A549 (cell line): Measurements from ENCODE around the gene PPARA. TPM values are rescaled to one million over a fixed set of nuclear protein-coding genes. Genes with fewer than 3 reads are reported as not detected.

Experiments used
- ATAC-seq, 2 experiments: fragments of 200-7000 bp in 1 of 2; fragments of >200 bp in 1 of 2; cut with Nextera tagmentation in 1 of 2; cut with Tn5 transposase in 1 of 2; 3 replicates each; pipeline versions ENCODE4 v1.8.0 to v1.9.1; 2018 to 2020; ENCODE audit warnings: mild to moderate bottlenecking in 1 of 2, moderate library complexity in 1 of 2
- CTCF ChIA-PET: fragments of 300-600 bp; sonication (Branson Sonifier 250); formaldehyde crosslinking; extraction: SDS; loops from one replicate; lab custom pipeline; 2021; ENCODE audit warnings: antibody characterized with exemption, inconsistent platforms; lab: Yijun Ruan, JAX
- POLR2A ChIA-PET: fragments of 350-600 bp; formaldehyde crosslinking; extraction: SDS; loops from one replicate; lab custom pipeline; 2021; ENCODE audit warnings: antibody characterized with exemption, inconsistent platforms; lab: Yijun Ruan, JAX
- DNase-seq, 2 experiments: peaks; one replicate each; pipeline versions ENCODE4 v3.0.0 to v3.0.0-alpha.2; 2011 to 2016; ENCODE audit warnings: low read depth in 1 of 2, low spot score in 1 of 2
- FAIRE-seq: peaks from 2 replicates; lab custom pipeline; 2011; peaks lifted over from hg19 to GRCh38; lab: Jason Lieb, UNC
- H3K27ac ChIP-seq, 2 experiments: fragments of >200 bp; sonication (Bioruptor Twin); formaldehyde crosslinking; 3 replicates each; pipeline ENCODE4 v1.5.1; 2016 to 2017
- H3K4me1 ChIP-seq: fragments of >200 bp; sonication (Bioruptor Twin); formaldehyde crosslinking; 3 replicates; pipeline ENCODE4 v1.6.1; 2016
- H3K4me2 ChIP-seq: fragments of >200 bp; sonication (Bioruptor Twin); formaldehyde crosslinking; 3 replicates; pipeline ENCODE4 v1.6.1; 2016
- H3K4me3 ChIP-seq: fragments of >200 bp; sonication (Bioruptor Twin); formaldehyde crosslinking; 3 replicates; pipeline ENCODE4 v1.5.1; 2016
- H3K9me3 ChIP-seq: fragments of >200 bp; sonication (Bioruptor Twin); formaldehyde crosslinking; 3 replicates; pipeline ENCODE4 v1.6.1; 2016
- BHLHE40 ChIP-seq: IDR thresholded peaks from 2 replicates; pipeline ENCODE4 v1.6.1; 2012; ENCODE audit warnings: low read depth, low read length, inconsistent platforms
- CBX8 ChIP-seq: fragments of 200-600 bp; sonication (generic); IDR thresholded peaks from 2 replicates; pipeline ENCODE4 v1.6.1; 2016
- CHD4 ChIP-seq: fragments of 200-600 bp; sonication (generic); IDR thresholded peaks from 2 replicates; pipeline ENCODE4 v1.6.1; 2016; ENCODE audit warnings: antibody characterized with exemption, mild to moderate bottlenecking, borderline replicate concordance
- FOSB ChIP-seq: fragments of 250-450 bp; sonication (Bioruptor Pico); IDR thresholded peaks from 2 replicates; pipeline ENCODE4 v1.5.0; 2020; ENCODE audit warnings: mild to moderate bottlenecking, moderate library complexity
- FOSL2 ChIP-seq, 2 experiments: fragments of 450-650 bp in 1 of 2; fragments of >200 bp in 1 of 2; sonication (Bioruptor Twin) in 1 of 2; formaldehyde crosslinking; IDR thresholded peaks; 2 replicates each; pipeline versions ENCODE4 v1.5.0 to v1.6.1; 2016 to 2020; ENCODE audit warnings: mild to moderate bottlenecking in 1 of 2, moderate library complexity in 1 of 2
- GATA3 ChIP-seq: IDR thresholded peaks from 2 replicates; pipeline ENCODE4 v1.6.1; 2012; ENCODE audit warnings: borderline replicate concordance
- HEYL ChIP-seq: fragments of 250-450 bp; sonication (Bioruptor Pico); IDR thresholded peaks from 2 replicates; pipeline ENCODE4 v1.8.0; 2021; ENCODE audit warnings: mild to moderate bottlenecking, moderate library complexity
- JUNB ChIP-seq: fragments of >200 bp; sonication (Bioruptor Twin); formaldehyde crosslinking; IDR thresholded peaks from 2 replicates; pipeline ENCODE4 v1.6.1; 2016
- MAFK ChIP-seq: fragments of 450-650 bp; IDR thresholded peaks from 2 replicates; pipeline ENCODE4 v1.6.1; 2014; ENCODE audit not compliant: partially characterized antibody
- MAZ ChIP-seq: fragments of 150-350 bp; IDR thresholded peaks from 2 replicates; pipeline ENCODE4 v1.6.1; 2014; ENCODE audit warnings: antibody characterized with exemption, low read depth, low read length, borderline replicate concordance
- MYC ChIP-seq: IDR thresholded peaks from 2 replicates; pipeline ENCODE4 v1.6.1; 2012; ENCODE audit warnings: mild to moderate bottlenecking, inconsistent platforms, low read length, improper control_type of control experiment, borderline replicate concordance
- POLR2AphosphoS2 ChIP-seq: conservative IDR thresholded peaks from 2 replicates; pipeline ENCODE4 v1.6.1; 2012; ENCODE audit warnings: low read length, improper control_type of control experiment, inconsistent platforms
- RAD21 ChIP-seq, 2 experiments: fragments of >200 bp in 1 of 2; sonication (Bioruptor Twin) in 1 of 2; formaldehyde crosslinking in 1 of 2; IDR thresholded peaks in 1 of 2; conservative IDR thresholded peaks in 1 of 2; 2 replicates in 1 of 2; 3 replicates in 1 of 2; pipeline ENCODE4 v1.6.1; 2012 to 2018; ENCODE audit warnings: inconsistent platforms in 1 of 2
- RCOR1 ChIP-seq: fragments of 150-350 bp; IDR thresholded peaks from 2 replicates; pipeline ENCODE4 v1.6.1; 2014; ENCODE audit warnings: antibody characterized with exemption, low read length, low read depth
- SMC3 ChIP-seq: fragments of >200 bp; sonication (Bioruptor Twin); formaldehyde crosslinking; IDR thresholded peaks from 3 replicates; pipeline ENCODE4 v1.6.1; 2018; ENCODE audit warnings: inconsistent platforms
- TP53 ChIP-seq: fragments of 250-450 bp; sonication (Bioruptor Pico); IDR thresholded peaks from 2 replicates; pipeline ENCODE4 v1.5.0; 2021; ENCODE audit warnings: mild to moderate bottlenecking, moderate library complexity
- ZFP36 ChIP-seq: fragments of 450-650 bp; IDR thresholded peaks from 2 replicates; pipeline ENCODE4 v1.6.1; 2014; ENCODE audit warnings: borderline replicate concordance; ENCODE audit not compliant: partially characterized antibody
- ZSCAN20 ChIP-seq: fragments of 250-450 bp; sonication (Bioruptor Pico); IDR thresholded peaks from 2 replicates; pipeline ENCODE4 v1.8.0; 2022; ENCODE audit warnings: mild to moderate bottlenecking, moderate library complexity
- WGBS: methylation state at CpG from one replicate; pipeline ENCODE4 v1.1.6; 2017; ENCODE audit errors: missing lambda C conversion rate; 5-methylcytosine and 5-hydroxymethylcytosine counted together
- polyA plus RNA-seq, 4 experiments: library from polyadenylated mRNA; depleted of rRNA in 3 of 4; stranded (reverse); fragments of >200 nt; fragmentation: RNase III in 1 of 4; extraction: RNeasy Plus Mini Kit Qiagen cat#74134 plus additional on column Dnase treatment in 1 of 4; gene quantifications; 2 replicates in 3 of 4; 3 replicates in 1 of 4; pipeline ENCODE4 v1.2.3, GENCODE V29; 2011 to 2017
- TF ChIP-seq, protein P1 (sequence below): fragments of >200 bp; sonication (Bioruptor Twin); formaldehyde crosslinking; IDR thresholded peaks from 3 replicates; pipeline ENCODE4 v1.5.1; 2016
- TF ChIP-seq, protein P2 (sequence below): IDR thresholded peaks from 2 replicates; pipeline ENCODE4 v1.6.1; 2012
- TF ChIP-seq, protein P3 (sequence below): IDR thresholded peaks from 2 replicates; pipeline ENCODE4 v1.6.1; 2012

Gene PPARA
- polyA plus RNA-seq, 2 of the 4 experiments (the other 2 are of a cell fraction), result 2.6 to 2.8 TPM

DNA sequence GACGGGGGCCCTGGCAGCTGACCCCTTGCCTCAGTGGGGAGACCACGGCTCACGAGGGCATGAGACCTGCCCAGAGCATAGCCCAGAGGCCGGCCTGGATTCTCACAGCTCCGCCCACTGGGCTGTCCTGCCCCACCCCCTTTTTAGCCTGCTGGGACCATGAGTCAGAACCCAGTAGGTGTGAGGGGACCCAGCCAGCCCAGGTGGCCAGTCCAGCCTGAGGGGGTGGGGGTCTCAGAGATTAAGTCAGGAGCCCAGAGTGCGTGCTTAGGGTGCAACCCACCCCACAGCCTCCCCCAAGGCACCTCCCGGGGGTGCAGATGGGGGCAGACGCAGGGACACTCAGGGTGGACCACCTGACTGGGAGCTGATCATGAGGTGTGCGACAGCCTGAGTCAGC is 40.1 kb upstream of the PPARA start:
- FAIRE-seq (no peak), ATAC-seq (peak in 1 of 2 experiments; percentile 42; a peak in 3 of 6 replicates), DNase-seq (no peak)
- Histone ChIP-seq H3K4me2 (peak overlapping the region; percentile 81), H3K4me1 (peaks cover 99% of the 10 kb centered on the region), H3K4me3 (no peak overlapping the region), H3K9me3 (no peaks in the 10 kb centered on the region), H3K27ac (peak overlapping the region; percentile 93 to 98; a peak in 5 of 6 replicates)
- no peak for TF ChIP-seq BHLHE40
- TF ChIP-seq CBX8, result no peak
- no peak for TF ChIP-seq JUNB
- TF ChIP-seq FOSL2 (IDR thresholded peaks at IDR 0.05), result no peak
- TF ChIP-seq FOSL2 (CRISPR knock-in tag; IDR thresholded peaks at IDR 0.05), result peak; percentile 52
- WGBS, result 33% methylated on average over 3 of the region's 9 CpGs
- CTCF ChIA-PET, result interaction anchor here (2.0 to 3.4 kb wide), 2 partner anchors 97 to 104 kb away, joined by 6 to 23 read pairs; no protein-coding TSS in a partner anchor
- POLR2A ChIA-PET, result no interaction called here

DNA sequence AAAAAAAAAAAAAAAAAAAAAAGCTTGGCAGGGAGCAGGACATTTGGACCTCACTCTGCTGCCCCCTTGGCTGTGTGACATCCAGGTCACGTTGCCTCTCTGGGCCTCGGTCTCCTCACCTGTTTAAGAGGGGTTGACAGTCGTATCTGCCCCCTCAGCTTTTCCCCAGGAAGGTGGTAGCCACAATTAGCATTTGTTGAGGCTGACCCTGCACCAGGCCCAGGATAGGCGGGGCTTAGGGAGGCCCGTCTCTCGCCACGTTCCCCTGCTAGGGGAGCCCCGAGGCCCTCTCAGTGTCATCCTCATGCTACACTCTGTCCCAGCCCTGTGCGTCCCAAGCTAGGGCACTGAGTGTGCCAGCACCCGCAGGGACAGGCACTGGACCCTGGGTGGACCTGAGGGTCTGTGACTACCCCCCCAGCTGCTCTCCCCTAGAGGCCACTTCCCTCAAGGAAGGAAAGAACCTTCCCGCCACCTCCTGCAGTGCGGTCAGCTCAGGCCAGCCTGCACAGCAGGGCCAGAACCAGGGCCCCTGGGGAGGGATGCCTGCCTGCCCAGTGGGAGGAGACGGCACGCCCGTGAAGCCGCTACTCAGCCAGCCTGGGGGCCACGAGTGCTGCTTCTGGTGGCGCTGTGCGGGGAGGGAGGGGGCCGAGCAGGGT is 38.5 kb upstream of the PPARA start:
- peak overlapping the region; percentile 28 to 62; a peak in 5 of 6 replicates for H3K27ac ChIP-seq
- FAIRE-seq, result no peak
- no peak for DNase-seq

DNA sequence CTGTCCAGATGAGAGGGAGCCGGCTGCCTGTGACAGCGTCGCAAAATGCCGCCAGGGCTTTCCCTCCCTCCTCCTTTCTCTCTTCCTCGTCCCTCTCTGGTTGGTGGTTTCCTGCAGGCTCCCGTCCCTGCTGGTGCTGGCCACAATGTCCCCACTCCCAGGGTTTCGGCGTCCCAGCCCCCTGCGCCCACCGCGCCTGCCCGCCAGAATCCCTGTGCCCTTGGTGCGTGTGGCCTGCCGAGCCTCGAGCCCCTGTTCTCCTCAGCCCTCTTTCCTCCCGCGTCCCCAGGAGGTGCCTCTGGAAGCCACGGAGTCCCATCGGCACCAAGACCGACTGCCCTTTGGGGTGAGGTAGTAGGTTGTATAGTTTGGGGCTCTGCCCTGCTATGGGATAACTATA is 37.9 kb upstream of the PPARA start:
- peaks cover 93% of the 10 kb centered on the region for H3K4me1 ChIP-seq
- no peaks in the 10 kb centered on the region for H3K9me3 ChIP-seq
- CTCF ChIA-PET, result interaction anchor here (1.3 to 10.7 kb wide), 5 partner anchors 10 to 118 kb away, joined by 3 to 133 read pairs (median 23); no protein-coding TSS in a partner anchor
- POLR2A ChIA-PET, result no interaction called here
- no peak for DNase-seq
- peak overlapping the region; percentile 28 to 62; a peak in 5 of 6 replicates for H3K27ac ChIP-seq
- FAIRE-seq, result no peak
- 94% methylated on average over 14 of the region's 20 CpGs for WGBS
- no peak overlapping the region for H3K4me3 ChIP-seq
- H3K4me2 ChIP-seq, result no peak overlapping the region
- TF ChIP-seq BHLHE40 (no peak), MAFK (no peak), MYC (no peak), RCOR1 (no peak), MAZ (no peak)
- TF ChIP-seq, all 56 proteins: peak for 0
- ATAC-seq, result no peak

More for the DNA sequence above, 38.5 kb upstream of the PPARA start:
- H3K4me1 ChIP-seq, result peaks cover 97% of the 10 kb centered on the region
- WGBS, result 89% methylated on average over 9 of the region's 20 CpGs
- CTCF ChIA-PET, result interaction anchor here (1.0 to 3.4 kb wide), 5 partner anchors 11 to 117 kb away, joined by 3 to 23 read pairs (median 4); no protein-coding TSS in a partner anchor
- POLR2A ChIA-PET, result no interaction called here
- no peaks in the 10 kb centered on the region for H3K9me3 ChIP-seq
- ATAC-seq, result no peak
- TF ChIP-seq GATA3 (no peak), TP53 (no peak), ZFP36 (no peak), HEYL (no peak), RAD21 (conservative IDR thresholded peaks at IDR 0.05 in 1 of 2, IDR thresholded peaks at IDR 0.05 in 1 of 2) (no peak), ZSCAN20 (CRISPR knock-in tag) (no peak)
- TF ChIP-seq, protein P1, sequence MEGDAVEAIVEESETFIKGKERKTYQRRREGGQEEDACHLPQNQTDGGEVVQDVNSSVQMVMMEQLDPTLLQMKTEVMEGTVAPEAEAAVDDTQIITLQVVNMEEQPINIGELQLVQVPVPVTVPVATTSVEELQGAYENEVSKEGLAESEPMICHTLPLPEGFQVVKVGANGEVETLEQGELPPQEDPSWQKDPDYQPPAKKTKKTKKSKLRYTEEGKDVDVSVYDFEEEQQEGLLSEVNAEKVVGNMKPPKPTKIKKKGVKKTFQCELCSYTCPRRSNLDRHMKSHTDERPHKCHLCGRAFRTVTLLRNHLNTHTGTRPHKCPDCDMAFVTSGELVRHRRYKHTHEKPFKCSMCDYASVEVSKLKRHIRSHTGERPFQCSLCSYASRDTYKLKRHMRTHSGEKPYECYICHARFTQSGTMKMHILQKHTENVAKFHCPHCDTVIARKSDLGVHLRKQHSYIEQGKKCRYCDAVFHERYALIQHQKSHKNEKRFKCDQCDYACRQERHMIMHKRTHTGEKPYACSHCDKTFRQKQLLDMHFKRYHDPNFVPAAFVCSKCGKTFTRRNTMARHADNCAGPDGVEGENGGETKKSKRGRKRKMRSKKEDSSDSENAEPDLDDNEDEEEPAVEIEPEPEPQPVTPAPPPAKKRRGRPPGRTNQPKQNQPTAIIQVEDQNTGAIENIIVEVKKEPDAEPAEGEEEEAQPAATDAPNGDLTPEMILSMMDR, result no peak
- H3K4me3 ChIP-seq, result no peak overlapping the region
- H3K4me2 ChIP-seq, result no peak overlapping the region

DNA sequence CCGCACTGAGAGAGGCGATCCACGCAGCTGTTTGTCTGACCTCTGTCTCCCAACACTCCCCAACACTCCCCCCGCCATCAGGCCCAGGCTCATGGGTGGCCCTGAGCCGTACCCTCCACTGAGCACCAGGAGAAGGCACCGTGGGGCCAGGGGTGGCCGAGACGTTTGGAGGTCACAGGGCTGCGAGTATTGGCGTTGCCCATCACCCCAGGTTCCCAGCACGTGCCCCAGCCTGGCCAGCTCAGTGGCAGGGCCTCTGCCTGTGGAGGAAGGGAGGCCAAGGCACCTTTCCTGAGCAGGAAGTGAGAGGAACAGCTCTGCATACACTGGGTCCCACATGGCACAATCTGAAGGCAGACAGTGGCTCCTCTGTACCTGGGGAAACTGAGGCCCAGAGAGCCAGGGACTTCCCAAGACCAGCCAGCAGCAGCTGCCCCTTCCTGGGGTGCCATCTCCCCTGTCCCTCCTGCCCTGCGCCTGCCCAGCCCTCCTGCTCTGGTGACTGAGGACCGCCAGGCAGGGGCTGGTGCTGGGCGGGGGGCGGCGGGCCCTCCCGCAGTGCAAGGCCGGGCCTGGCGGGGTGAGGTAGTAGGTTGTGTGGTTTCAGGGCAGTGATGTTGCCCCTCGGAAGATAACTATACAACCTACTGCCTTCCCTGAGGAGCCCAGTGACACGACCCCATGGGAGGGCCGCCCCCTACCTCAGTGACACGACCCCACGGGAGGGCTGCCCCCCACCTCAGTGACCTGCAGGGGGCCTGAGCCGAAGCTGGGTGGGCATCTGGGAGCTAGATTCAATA is 37.0 kb upstream of the PPARA start:
- ATAC-seq, result no peak
- H3K27ac ChIP-seq, result peak overlapping the region; percentile 21 to 62; a peak in 4 of 6 replicates

More for the DNA sequence above, 37.0 kb upstream of the PPARA start:
- Histone ChIP-seq H3K4me2 (no peak overlapping the region), H3K4me3 (no peak overlapping the region), H3K4me1 (peaks cover 84% of the 10 kb centered on the region), H3K9me3 (no peaks in the 10 kb centered on the region)
- DNase-seq (no peak), FAIRE-seq (no peak)
- ChIA-PET CTCF (interaction anchor here (0.9 to 10.7 kb wide), 9 partner anchors 9 to 114 kb away, joined by 3 to 133 read pairs (median 4); no protein-coding TSS in a partner anchor), POLR2A (no interaction called here)
- TF ChIP-seq CHD4, result no peak
- no peak for TF ChIP-seq FOSB (CRISPR knock-in tag)
- no peak for TF ChIP-seq ZFP36
- TF ChIP-seq, protein P2, sequence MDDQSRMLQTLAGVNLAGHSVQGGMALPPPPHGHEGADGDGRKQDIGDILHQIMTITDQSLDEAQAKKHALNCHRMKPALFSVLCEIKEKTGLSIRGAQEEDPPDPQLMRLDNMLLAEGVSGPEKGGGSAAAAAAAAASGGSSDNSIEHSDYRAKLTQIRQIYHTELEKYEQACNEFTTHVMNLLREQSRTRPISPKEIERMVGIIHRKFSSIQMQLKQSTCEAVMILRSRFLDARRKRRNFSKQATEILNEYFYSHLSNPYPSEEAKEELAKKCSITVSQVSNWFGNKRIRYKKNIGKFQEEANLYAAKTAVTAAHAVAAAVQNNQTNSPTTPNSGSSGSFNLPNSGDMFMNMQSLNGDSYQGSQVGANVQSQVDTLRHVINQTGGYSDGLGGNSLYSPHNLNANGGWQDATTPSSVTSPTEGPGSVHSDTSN, result no peak
- TF ChIP-seq, protein P3, sequence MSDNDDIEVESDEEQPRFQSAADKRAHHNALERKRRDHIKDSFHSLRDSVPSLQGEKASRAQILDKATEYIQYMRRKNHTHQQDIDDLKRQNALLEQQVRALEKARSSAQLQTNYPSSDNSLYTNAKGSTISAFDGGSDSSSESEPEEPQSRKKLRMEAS, result 0 out of 2 replicates have a peak, but pooled peaks have one; percentile 15
- peak; percentile 76 for TF ChIP-seq POLR2AphosphoS2
- no peak for TF ChIP-seq SMC3
- TF ChIP-seq GATA3, result no peak
- WGBS, result 61% methylated on average over 12 of the region's 25 CpGs
